ENCODE measurements around the gene LIN9.
"Not testable (repeated sequence)": the region's sequence is repeated elsewhere in the genome, so short reads cannot be mapped to it uniquely, and the experiment has no call there.

The LIN9 gene

DNA sequence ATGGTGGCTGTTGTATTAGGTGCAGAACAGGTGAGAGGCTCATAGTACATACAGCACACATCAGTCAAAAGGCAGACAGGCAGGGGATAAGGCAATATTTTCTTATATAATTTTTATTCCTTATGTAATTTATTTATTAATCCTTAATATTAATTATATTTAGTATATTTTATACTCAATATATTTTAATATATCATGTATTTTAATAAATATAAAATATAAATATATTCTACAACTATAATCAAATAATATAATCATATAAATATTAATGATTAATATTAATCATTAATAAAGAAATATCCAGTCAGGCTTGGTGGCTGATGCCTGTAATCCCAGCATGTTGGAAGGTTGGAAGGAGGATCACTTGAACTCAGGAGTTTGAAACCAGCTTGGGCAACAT lies 104.8 kb downstream of the LIN9 start:
- no peak for DNase-seq
- Histone ChIP-seq H3K27me3 (replicated peaks; ENCODE audit: control insufficient read depth, insufficient read depth, low read length, poor library complexity, severe bottlenecking) (no peaks in the 10 kb centered on the region), H3K36me3 (ENCODE audit: control insufficient read depth, insufficient read depth, low read length) (no peaks in the 10 kb centered on the region), H3K4me1 (ENCODE audit: control insufficient read depth, insufficient read depth, low read length, poor library complexity, severe bottlenecking) (no peaks in the 10 kb centered on the region), H3K9me3 (ENCODE audit: control insufficient read depth, low read length) (no peaks in the 10 kb centered on the region), H3K4me3 (ENCODE audit: insufficient read depth, low read depth, low read length, poor library complexity, severe bottlenecking) (no peak overlapping the region), H3K27ac (ENCODE audit: insufficient read depth, low read length, poor library complexity, severe bottlenecking) (no peak overlapping the region)

DNA sequence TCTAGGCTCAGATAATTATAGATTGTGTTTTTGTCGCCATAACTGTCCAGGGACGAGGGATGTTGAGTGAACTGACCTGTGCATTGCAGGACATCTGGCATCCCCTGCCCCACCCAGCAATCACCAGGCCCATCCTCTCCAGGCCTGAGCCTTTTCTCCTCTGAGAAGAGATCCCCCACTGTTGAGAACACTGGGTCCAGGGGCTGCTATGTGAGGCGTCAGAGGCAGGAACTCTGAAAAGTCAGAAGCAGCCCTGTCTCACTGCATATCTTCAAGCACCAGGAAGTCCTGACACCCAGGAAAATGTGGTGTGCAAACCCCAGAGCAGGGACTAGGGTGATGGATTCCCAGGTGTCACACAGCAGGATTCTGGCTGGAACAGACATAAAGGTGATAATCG lies 105.3 kb downstream of the LIN9 start:
- H3K27me3 ChIP-seq (replicated peaks; ENCODE audit: control insufficient read depth, insufficient read depth, low read length, poor library complexity, severe bottlenecking), result no peaks in the 10 kb centered on the region

DNA sequence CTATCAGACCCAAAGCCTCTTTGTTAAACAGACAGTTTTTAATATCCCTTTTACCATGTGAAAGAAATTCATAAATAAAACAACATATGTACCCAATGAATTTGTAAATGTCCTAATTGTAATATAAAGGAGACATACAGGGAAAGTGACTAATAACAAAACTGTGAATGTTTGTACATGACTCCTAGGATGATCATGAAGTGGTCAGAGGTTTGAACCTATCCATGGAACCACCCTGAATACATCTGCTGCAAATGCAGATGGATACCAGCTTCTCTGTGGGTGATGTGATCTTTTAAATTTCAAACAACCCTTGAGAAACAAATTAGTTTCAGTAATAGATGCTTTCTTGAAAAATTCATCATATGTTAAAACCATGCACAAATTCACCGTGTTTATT lies 105.7 kb downstream of the LIN9 start:
- H3K9me3 ChIP-seq (ENCODE audit: control insufficient read depth, low read length), result no peaks in the 10 kb centered on the region
- no peak overlapping the region for H3K27ac ChIP-seq (ENCODE audit: insufficient read depth, low read length, poor library complexity, severe bottlenecking)
- H3K27me3 ChIP-seq (replicated peaks; ENCODE audit: control insufficient read depth, insufficient read depth, low read length, poor library complexity, severe bottlenecking), result no peaks in the 10 kb centered on the region
- H3K36me3 ChIP-seq (ENCODE audit: control insufficient read depth, insufficient read depth, low read length), result no peaks in the 10 kb centered on the region
- no peak for DNase-seq
- H3K4me1 ChIP-seq (ENCODE audit: control insufficient read depth, insufficient read depth, low read length, poor library complexity, severe bottlenecking), result no peaks in the 10 kb centered on the region
- no peak overlapping the region for H3K4me3 ChIP-seq (ENCODE audit: insufficient read depth, low read depth, low read length, poor library complexity, severe bottlenecking)

More for the DNA sequence above, 105.3 kb downstream of the LIN9 start:
- Histone ChIP-seq H3K9me3 (ENCODE audit: control insufficient read depth, low read length) (no peaks in the 10 kb centered on the region), H3K4me3 (ENCODE audit: insufficient read depth, low read depth, low read length, poor library complexity, severe bottlenecking) (no peak overlapping the region), H3K36me3 (ENCODE audit: control insufficient read depth, insufficient read depth, low read length) (no peaks in the 10 kb centered on the region), H3K27ac (ENCODE audit: insufficient read depth, low read length, poor library complexity, severe bottlenecking) (no peak overlapping the region), H3K4me1 (ENCODE audit: control insufficient read depth, insufficient read depth, low read length, poor library complexity, severe bottlenecking) (no peaks in the 10 kb centered on the region)
- DNase-seq, result no peak

DNA sequence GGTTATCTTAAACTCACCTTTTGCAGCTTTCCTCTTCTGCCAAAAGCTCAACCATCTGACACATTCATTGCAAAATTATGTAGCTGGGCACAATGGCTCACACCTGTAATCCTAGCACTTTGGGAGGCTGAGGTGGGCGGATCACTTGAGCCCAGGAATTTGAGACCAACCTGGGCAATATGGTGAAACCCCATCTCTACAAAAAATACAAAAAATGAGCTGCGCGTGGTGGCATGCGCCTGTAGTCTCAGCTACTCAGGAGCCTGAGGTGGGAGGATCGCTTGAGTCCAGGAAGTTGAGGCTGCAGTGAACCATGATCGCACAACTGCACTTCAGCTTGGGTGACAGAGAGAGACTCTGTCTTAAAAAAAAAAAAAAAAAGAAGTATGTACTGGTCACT lies 106.3 kb downstream of the LIN9 start:
- not testable (repeated sequence) for DNase-seq; H3K9me3 ChIP-seq (ENCODE audit: control insufficient read depth, low read length); H3K27ac ChIP-seq (ENCODE audit: insufficient read depth, low read length, poor library complexity, severe bottlenecking); H3K36me3 ChIP-seq (ENCODE audit: control insufficient read depth, insufficient read depth, low read length); H3K4me3 ChIP-seq (ENCODE audit: insufficient read depth, low read depth, low read length, poor library complexity, severe bottlenecking); H3K4me1 ChIP-seq (ENCODE audit: control insufficient read depth, insufficient read depth, low read length, poor library complexity, severe bottlenecking); H3K27me3 ChIP-seq (replicated peaks; ENCODE audit: control insufficient read depth, insufficient read depth, low read length, poor library complexity, severe bottlenecking)

DNA sequence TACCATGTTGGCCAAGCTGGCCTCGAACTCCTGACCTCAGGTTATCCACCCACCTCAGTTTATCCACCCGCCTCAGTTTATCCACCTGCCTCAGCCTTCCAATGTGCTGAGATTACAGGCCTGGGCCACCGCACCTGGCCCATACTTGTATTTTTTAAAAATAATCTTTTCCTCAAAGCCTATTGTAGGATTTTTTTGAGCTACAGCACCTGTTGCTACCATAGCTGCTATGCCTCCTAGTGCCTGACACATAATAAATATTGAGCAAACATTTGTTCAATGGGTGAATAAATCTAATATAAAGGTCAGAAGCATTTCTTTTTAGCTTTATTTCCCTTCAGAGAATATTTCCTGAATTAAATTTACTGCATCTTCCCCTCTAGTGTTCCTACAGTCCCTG lies 106.7 kb downstream of the LIN9 start:
- H3K27me3 ChIP-seq (replicated peaks; ENCODE audit: control insufficient read depth, insufficient read depth, low read length, poor library complexity, severe bottlenecking), result no peaks in the 10 kb centered on the region
- DNase-seq, result no peak

DNA sequence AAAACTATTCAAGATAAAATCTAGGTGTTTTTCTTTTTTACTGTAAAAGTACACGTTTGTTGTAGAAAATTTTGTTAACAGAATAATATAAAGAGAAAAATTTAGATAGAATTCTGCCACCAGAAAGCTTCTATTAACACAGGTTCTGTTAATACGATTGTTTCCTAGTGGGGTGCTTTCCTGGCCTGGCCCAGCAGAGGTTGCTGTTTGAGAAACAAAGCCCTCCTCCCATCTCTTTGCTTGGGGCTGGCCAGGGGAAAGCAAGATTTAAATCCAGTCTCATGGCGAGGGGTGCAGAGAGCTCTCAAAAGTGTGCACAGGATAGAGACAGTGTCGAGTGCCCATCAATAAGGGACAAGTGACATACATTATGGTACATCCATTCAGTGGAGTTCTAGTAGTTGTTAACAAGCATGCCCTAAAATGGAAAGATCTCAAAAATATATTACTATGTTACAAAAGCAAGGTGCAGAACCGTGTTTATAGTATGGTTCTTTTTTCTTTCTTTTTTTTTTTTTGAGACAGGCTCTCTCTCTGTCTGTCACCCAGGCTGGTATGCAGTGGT lies 107.9 kb downstream of the LIN9 start:
- Histone ChIP-seq H3K27ac (ENCODE audit: insufficient read depth, low read length, poor library complexity, severe bottlenecking) (no peak overlapping the region), H3K4me1 (ENCODE audit: control insufficient read depth, insufficient read depth, low read length, poor library complexity, severe bottlenecking) (no peaks in the 10 kb centered on the region), H3K4me3 (ENCODE audit: insufficient read depth, low read depth, low read length, poor library complexity, severe bottlenecking) (no peak overlapping the region), H3K36me3 (ENCODE audit: control insufficient read depth, insufficient read depth, low read length) (no peaks in the 10 kb centered on the region), H3K9me3 (ENCODE audit: control insufficient read depth, low read length) (no peaks in the 10 kb centered on the region), H3K27me3 (replicated peaks; ENCODE audit: control insufficient read depth, insufficient read depth, low read length, poor library complexity, severe bottlenecking) (no peaks in the 10 kb centered on the region)
- no peak for DNase-seq

More for the DNA sequence above, 106.7 kb downstream of the LIN9 start:
- Histone ChIP-seq H3K4me1 (ENCODE audit: control insufficient read depth, insufficient read depth, low read length, poor library complexity, severe bottlenecking) (no peaks in the 10 kb centered on the region), H3K4me3 (ENCODE audit: insufficient read depth, low read depth, low read length, poor library complexity, severe bottlenecking) (no peak overlapping the region), H3K27ac (ENCODE audit: insufficient read depth, low read length, poor library complexity, severe bottlenecking) (no peak overlapping the region), H3K9me3 (ENCODE audit: control insufficient read depth, low read length) (no peaks in the 10 kb centered on the region), H3K36me3 (ENCODE audit: control insufficient read depth, insufficient read depth, low read length) (no peaks in the 10 kb centered on the region)

DNA sequence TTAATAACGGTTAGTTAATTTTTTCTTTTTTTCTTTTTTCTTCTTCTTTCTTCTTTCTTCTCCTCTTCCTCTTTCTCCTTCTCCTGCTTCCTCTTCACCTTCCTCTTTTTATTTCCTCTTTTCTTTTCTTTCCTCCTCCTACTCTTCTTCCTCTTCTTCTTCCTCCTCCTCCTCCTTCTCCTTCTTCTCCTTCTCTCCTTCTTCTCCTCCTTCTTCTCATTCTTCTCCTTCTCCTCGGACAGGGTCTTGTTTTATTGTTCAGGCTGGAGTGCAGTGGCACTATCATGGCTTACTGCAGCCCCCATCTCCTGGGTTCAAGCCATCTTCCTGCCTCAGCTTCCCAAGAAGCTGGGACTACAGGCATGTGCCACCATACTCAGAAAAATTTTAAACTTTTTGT lies 109.0 kb downstream of the LIN9 start:
- H3K27ac ChIP-seq (ENCODE audit: insufficient read depth, low read length, poor library complexity, severe bottlenecking), result no peak overlapping the region

DNA sequence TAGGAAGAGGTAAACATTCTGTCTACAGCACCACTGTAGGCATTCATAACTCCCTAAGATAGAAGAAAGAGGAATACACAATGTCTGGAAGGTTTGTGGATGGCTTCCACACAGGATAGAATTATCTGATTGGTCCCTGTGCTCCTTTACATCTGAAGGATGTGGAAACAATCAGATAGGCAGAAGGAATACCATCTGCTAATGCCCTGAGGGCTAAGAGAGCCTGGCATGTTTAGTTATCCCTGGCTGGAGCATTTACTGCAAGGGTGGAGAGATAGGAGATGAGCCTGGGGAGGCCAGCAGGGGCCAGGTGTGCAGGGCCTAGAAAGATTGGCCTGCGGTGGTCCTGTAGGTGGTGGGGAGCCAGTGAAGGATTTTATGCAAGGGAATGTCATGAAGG lies 113.8 kb downstream of the LIN9 start:
- no peak overlapping the region for H3K27ac ChIP-seq (ENCODE audit: insufficient read depth, low read length, poor library complexity, severe bottlenecking)
- H3K36me3 ChIP-seq (ENCODE audit: control insufficient read depth, insufficient read depth, low read length), result no peaks in the 10 kb centered on the region
- no peaks in the 10 kb centered on the region for H3K4me1 ChIP-seq (ENCODE audit: control insufficient read depth, insufficient read depth, low read length, poor library complexity, severe bottlenecking)
- H3K27me3 ChIP-seq (replicated peaks; ENCODE audit: control insufficient read depth, insufficient read depth, low read length, poor library complexity, severe bottlenecking), result no peaks in the 10 kb centered on the region
- H3K4me3 ChIP-seq (ENCODE audit: insufficient read depth, low read depth, low read length, poor library complexity, severe bottlenecking), result no peak overlapping the region
- H3K9me3 ChIP-seq (ENCODE audit: control insufficient read depth, low read length), result no peaks in the 10 kb centered on the region
- DNase-seq, result no peak

More for the DNA sequence above, 109.0 kb downstream of the LIN9 start:
- H3K27me3 ChIP-seq (replicated peaks; ENCODE audit: control insufficient read depth, insufficient read depth, low read length, poor library complexity, severe bottlenecking), result no peaks in the 10 kb centered on the region
- H3K4me3 ChIP-seq (ENCODE audit: insufficient read depth, low read depth, low read length, poor library complexity, severe bottlenecking), result no peak overlapping the region
- no peaks in the 10 kb centered on the region for H3K4me1 ChIP-seq (ENCODE audit: control insufficient read depth, insufficient read depth, low read length, poor library complexity, severe bottlenecking)
- H3K36me3 ChIP-seq (ENCODE audit: control insufficient read depth, insufficient read depth, low read length), result no peaks in the 10 kb centered on the region
- DNase-seq, result no peak
- H3K9me3 ChIP-seq (ENCODE audit: control insufficient read depth, low read length), result no peaks in the 10 kb centered on the region

DNA sequence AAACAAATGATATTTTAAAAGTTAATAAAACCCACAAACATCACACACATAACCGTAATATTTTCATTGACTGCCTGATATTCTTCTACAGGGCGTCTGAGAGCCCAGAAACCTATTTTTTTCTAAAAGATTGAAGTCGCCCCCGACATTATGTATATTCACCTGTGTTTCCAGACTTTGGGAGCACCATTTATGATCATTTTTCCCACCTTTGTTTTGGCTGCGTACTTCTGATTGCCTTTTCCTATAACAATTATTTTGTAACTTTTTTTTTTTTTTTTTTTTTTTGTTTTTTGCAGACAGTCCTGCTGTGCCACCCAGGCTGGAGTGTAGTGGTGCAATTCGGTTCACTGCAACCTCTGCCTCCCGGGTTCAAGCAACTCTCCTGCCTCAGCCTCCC lies 121.6 kb downstream of the LIN9 start:
- H3K36me3 ChIP-seq (ENCODE audit: control insufficient read depth, insufficient read depth, low read length), result no peaks in the 10 kb centered on the region
- no peaks in the 10 kb centered on the region for H3K27me3 ChIP-seq (replicated peaks; ENCODE audit: control insufficient read depth, insufficient read depth, low read length, poor library complexity, severe bottlenecking)
- peaks cover 16% of the 10 kb centered on the region for H3K4me1 ChIP-seq (ENCODE audit: control insufficient read depth, insufficient read depth, low read length, poor library complexity, severe bottlenecking)
- H3K9me3 ChIP-seq (ENCODE audit: control insufficient read depth, low read length), result no peaks in the 10 kb centered on the region
- peak overlapping the region; percentile 81 for H3K4me3 ChIP-seq (ENCODE audit: insufficient read depth, low read depth, low read length, poor library complexity, severe bottlenecking)
- H3K27ac ChIP-seq (ENCODE audit: insufficient read depth, low read length, poor library complexity, severe bottlenecking), result no peak overlapping the region
- DNase-seq, result no peak

DNA sequence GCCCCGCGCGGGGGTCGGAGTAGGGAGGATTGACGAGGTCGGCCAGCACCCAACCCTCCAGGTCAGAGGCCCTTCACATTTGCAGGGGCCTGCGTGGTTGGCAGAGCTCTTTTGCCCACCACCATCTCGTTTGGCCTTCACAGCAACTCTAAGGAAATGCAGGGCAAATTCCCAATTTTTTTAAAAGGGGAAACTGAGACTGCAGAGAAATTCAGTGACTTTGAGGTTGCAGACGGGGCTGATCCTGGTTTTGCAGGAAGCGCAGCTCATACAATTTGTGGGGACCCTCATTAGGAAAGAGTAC lies 122.0 kb downstream of the LIN9 start:
- Histone ChIP-seq H3K27ac (ENCODE audit: insufficient read depth, low read length, poor library complexity, severe bottlenecking) (peak overlapping the region; percentile 82), H3K4me3 (ENCODE audit: insufficient read depth, low read depth, low read length, poor library complexity, severe bottlenecking) (peak overlapping the region; percentile 81), H3K36me3 (ENCODE audit: control insufficient read depth, insufficient read depth, low read length) (no peaks in the 10 kb centered on the region), H3K27me3 (replicated peaks; ENCODE audit: control insufficient read depth, insufficient read depth, low read length, poor library complexity, severe bottlenecking) (no peaks in the 10 kb centered on the region), H3K9me3 (ENCODE audit: control insufficient read depth, low read length) (no peaks in the 10 kb centered on the region), H3K4me1 (ENCODE audit: control insufficient read depth, insufficient read depth, low read length, poor library complexity, severe bottlenecking) (peaks cover 16% of the 10 kb centered on the region)
- DNase-seq, result no peak

Data from effector memory CD4-positive, alpha-beta T cell (primary cell).